K562 (cell line): Measurements from ENCODE around the gene TBC1D10A. TPM values are rescaled to one million over a fixed set of nuclear protein-coding genes. Genes with fewer than 3 reads are reported as not detected.

ENCODE experiments used
- ATAC-seq: fragments of 200-7000 bp; cut with Tn5 transposase; 3 replicates; pipeline ENCODE4 v1.9.1; 2020; ENCODE audit warnings: moderate library complexity
- BruUV-seq: library from RNA; stranded (reverse); fragments of 400-500 nt; replicated peaks from 2 replicates; lab custom pipeline; 2021; lab: Mats Ljungman, UMichigan
- CTCF ChIA-PET: fragments of 300-600 bp; formaldehyde crosslinking; extraction: SDS; loops from one replicate; lab custom pipeline; 2021; ENCODE audit warnings: low intra/inter-chr PET ratio; lab: Yijun Ruan, JAX
- POLR2A ChIA-PET: fragments of 300-600, 350-650 bp; sonication (Branson Sonifier 250); formaldehyde crosslinking; extraction: SDS; loops from one replicate; lab custom pipeline; 2021; ENCODE audit warnings: antibody characterized with exemption, inconsistent platforms; lab: Yijun Ruan, JAX
- DNase-seq, 4 experiments: peaks; one replicate each; pipeline versions ENCODE4 v3.0.0 to v3.0.0-alpha.2; 2011 to 2018; ENCODE audit warnings: low spot score in 3 of 4, mixed read lengths in 3 of 4; ENCODE audit errors: extremely low read depth in 1 of 4
- FAIRE-seq: peaks from 2 replicates; lab custom pipeline; 2011; peaks lifted over from hg19 to GRCh38; lab: Jason Lieb, UNC
- H2AFZ ChIP-seq: 2 replicates; pipeline ENCODE4 v1.6.0; 2011; ENCODE audit warnings: low read depth, low read length, control low read depth, inconsistent platforms
- H3K27ac ChIP-seq: fragments of 200-600 bp; 3 replicates; pipeline ENCODE4 v1.8.0; 2011; ENCODE audit warnings: low read depth, mild to moderate bottlenecking, control low read depth, inconsistent platforms, low read length, moderate library complexity, mixed read lengths; ENCODE audit errors: extremely low read depth
- H3K27me3 ChIP-seq, 2 experiments: fragments of 300-600 bp in 1 of 2; 2 replicates in 1 of 2; 3 replicates in 1 of 2; pipeline versions ENCODE4 v1.6.0 to v1.8.0; 2011; ENCODE audit warnings: inconsistent platforms in 2 of 2, low read length in 2 of 2, mild to moderate bottlenecking in 1 of 2, mixed read lengths in 1 of 2, moderate library complexity in 1 of 2; ENCODE audit not compliant: control insufficient read depth in 2 of 2, insufficient read depth in 2 of 2
- H3K36me3 ChIP-seq: fragments of 300-600 bp; 3 replicates; pipeline ENCODE4 v1.8.0; 2011; ENCODE audit warnings: mild to moderate bottlenecking, low read length, inconsistent platforms; ENCODE audit not compliant: control insufficient read depth, insufficient read depth
- H3K4me1 ChIP-seq, 2 experiments: fragments of 200-600 bp in 1 of 2; replicated peaks in 1 of 2; 2 replicates in 1 of 2; 3 replicates in 1 of 2; pipeline versions ENCODE4 v1.5.1 to v1.8.0; 2011; ENCODE audit warnings: inconsistent platforms in 2 of 2, low read length in 2 of 2, mild to moderate bottlenecking in 1 of 2, mixed read lengths in 1 of 2, moderate library complexity in 1 of 2; ENCODE audit not compliant: control insufficient read depth in 2 of 2, insufficient read depth in 2 of 2
- H3K4me2 ChIP-seq: 2 replicates; pipeline ENCODE4 v1.6.1; 2011; ENCODE audit warnings: low read length, control low read depth, inconsistent platforms, mixed read lengths; ENCODE audit not compliant: insufficient read depth
- H3K4me3 ChIP-seq: fragments of 200-600 bp; sonication (generic), shearing (Covaris generic); 2 replicates; pipeline ENCODE4 v1.5.1; 2016; ENCODE audit warnings: control low read depth, inconsistent platforms
- H3K79me2 ChIP-seq: fragments of 200-600 bp; 3 replicates; pipeline ENCODE4 v1.8.0; 2011; ENCODE audit warnings: low read length, inconsistent platforms; ENCODE audit not compliant: control insufficient read depth, insufficient read depth
- H3K9ac ChIP-seq, 2 experiments: 2 replicates each; pipeline versions ENCODE4 v1.6.0 to v1.6.1; 2011; ENCODE audit warnings: low read depth in 2 of 2, low read length in 2 of 2, control low read depth in 1 of 2, inconsistent platforms in 1 of 2, mild to moderate bottlenecking in 1 of 2, mixed read lengths in 1 of 2; ENCODE audit not compliant: insufficient read depth in 1 of 2
- H3K9me1 ChIP-seq: one replicate; pipeline ENCODE4 v1.6.0; 2011; ENCODE audit warnings: inconsistent platforms, mild to moderate bottlenecking, low read length, moderate library complexity; ENCODE audit not compliant: control insufficient read depth, insufficient read depth
- H3K9me3 ChIP-seq: replicated peaks from 2 replicates; pipeline ENCODE4 v1.5.1; 2011; ENCODE audit warnings: low read depth, low read length, inconsistent platforms; ENCODE audit not compliant: control insufficient read depth, insufficient read depth
- H4K20me1 ChIP-seq: replicated peaks from 2 replicates; pipeline ENCODE4 v1.6.1; 2011; ENCODE audit warnings: low read length, inconsistent platforms, mixed read lengths; ENCODE audit not compliant: control insufficient read depth, insufficient read depth
- EGR1 ChIP-seq: fragments of 450-650 bp; conservative IDR thresholded peaks from 2 replicates; pipeline ENCODE4 v1.6.1; 2017; ENCODE audit warnings: mild to moderate bottlenecking
- SIN3B ChIP-seq: fragments of 450-650 bp; IDR thresholded peaks from 2 replicates; pipeline ENCODE4 v1.6.1; 2017; ENCODE audit warnings: low read depth, mild to moderate bottlenecking, moderate library complexity
- TBL1XR1 ChIP-seq, 2 experiments: IDR thresholded peaks; 2 replicates each; pipeline ENCODE4 v1.6.1; 2012; ENCODE audit warnings: improper control_type of control experiment in 2 of 2, low read length in 2 of 2, mild to moderate bottlenecking in 1 of 2
- ZBTB7A ChIP-seq: IDR thresholded peaks from 2 replicates; pipeline ENCODE4 v1.6.1; 2011; ENCODE audit warnings: low read depth, mild to moderate bottlenecking, low read length, moderate library complexity, borderline replicate concordance; ENCODE audit not compliant: control insufficient read depth
- WGBS: fragments of 100-300 bp; shearing (Covaris generic); methylation state at CpG from one replicate; pipeline ENCODE4 v1.1.6; 2016; ENCODE audit warnings: low coverage, mixed read lengths; ENCODE audit not compliant: insufficient coverage; ENCODE audit errors: missing lambda C conversion rate; 5-methylcytosine and 5-hydroxymethylcytosine counted together
- in situ Hi-C: fragments of 300-500 bp; cut with MboI; formaldehyde crosslinking; loops from 4 replicates; pipeline ENCODE4 v1.15.0; 2018; ENCODE audit warnings: inconsistent platforms, mixed read lengths
- intact Hi-C: fragments of 100-400 bp; cut with micrococcal nuclease; formaldehyde crosslinking; loops from 2 replicates; pipeline ENCODE4 v1.14.2; 2022
- polyA plus RNA-seq, 8 experiments: library from polyadenylated mRNA; depleted of rRNA in 4 of 8; stranded (reverse) in 5 of 8; unstranded in 3 of 8; fragments of >200 nt; fragmentation: Nextera tagmentation in 2 of 8; fragmentation: Illumina TruSeq in 1 of 8; extraction: Ambion mirVana in 2 of 8; extraction: Trizol in 1 of 8; gene quantifications; 2 replicates each; pipeline versions ENCODE4 v1.2.1 to v1.2.3, GENCODE V29; 2011 to 2014; ENCODE audit warnings: inconsistent platforms in 1 of 8, missing spikeins in 1 of 8
- total RNA-seq, 7 experiments: library from RNA; depleted of rRNA in 6 of 7; stranded (reverse); fragments of >200 nt in 6 of 7; fragmentation: Illumina TruSeq in 2 of 7; extraction: Trizol in 2 of 7; gene quantifications; 2 replicates each; pipeline versions ENCODE4 v1.2.1 to v1.2.3, GENCODE V29; 2011 to 2021; ENCODE audit warnings: low replicate concordance in 1 of 7
- TF ChIP-seq, protein P1 (sequence below): fragments of 450-650 bp; IDR thresholded peaks from 2 replicates; pipeline ENCODE4 v1.6.1; 2018; ENCODE audit not compliant: partially characterized antibody

The TBC1D10A gene
- total and polyA plus RNA-seq, 9 of the 15 experiments (the other 6 are each of a cell fraction or from before 2014, with no cell fraction given) = 0.13 to 10.4 (median 4.6) TPM

DNA sequence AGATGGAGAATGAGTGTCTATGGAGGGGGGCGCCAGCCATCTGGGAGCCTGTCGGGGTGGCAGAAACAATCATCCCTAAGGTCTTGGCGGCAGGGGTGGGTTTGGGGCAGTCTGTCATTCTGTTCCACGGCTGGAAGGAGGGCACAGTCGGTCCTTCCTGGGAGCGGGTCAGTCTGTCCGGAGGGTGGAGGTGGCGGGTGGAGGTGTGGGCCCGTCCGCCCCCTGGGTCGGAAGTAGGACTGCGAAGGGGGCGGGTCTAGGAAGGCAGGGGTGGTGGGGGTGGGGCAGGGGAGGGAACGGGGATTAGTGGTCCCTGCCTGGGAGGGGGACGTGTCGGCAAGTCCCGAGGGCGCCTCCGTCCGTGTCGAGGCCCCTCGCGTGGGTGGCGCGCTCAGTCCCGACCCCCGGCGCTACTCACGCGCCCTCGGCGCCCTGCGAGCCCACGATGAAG, 461 bp downstream of the TBC1D10A start:
- Histone ChIP-seq H3K27me3 (no peaks in the 10 kb centered on the region), H3K9me3 (no peaks in the 10 kb centered on the region), H3K4me1 (peaks cover 24 to 28% of the 10 kb centered on the region in 2 experiments; a peak in 4 of 5 replicates), H3K9ac (peak overlapping the region; percentile 44 to 91; a peak in 3 of 4 replicates), H3K9me1 (no peaks in the 10 kb centered on the region), H3K36me3 (peaks cover 13% of the 10 kb centered on the region; the same call in 1 of the 3 replicates), H4K20me1 (no peaks in the 10 kb centered on the region), H3K79me2 (peaks cover 11% of the 10 kb centered on the region), H2AFZ (peak overlapping the region; percentile 80), H3K4me2 (peak overlapping the region; percentile 66), H3K4me3 (peak overlapping the region; percentile 69), H3K27ac (peak overlapping the region; percentile 62; the same call in 2 of the 3 replicates)
- ChIA-PET CTCF (interaction anchor here (1.2 kb wide), 1 partner anchor 63 kb away, joined by 3 read pairs; no protein-coding TSS in a partner anchor), POLR2A (interaction anchor here (0.6 to 1.8 kb wide), 4 partner anchors 9 to 185 kb away, joined by 3 to 7 read pairs (median 3); partner anchors contain the start of genes CCDC157 and SF3A1)
- 0% methylated on average over 2 of the region's 34 CpGs for WGBS
- in situ Hi-C loops = no loop called here
- no TSS peak for BruUV-seq
- FAIRE-seq (no peak), ATAC-seq (peak; percentile 75), DNase-seq (peak; percentile 48 to 82 (median 74))
- TF ChIP-seq ZBTB7A (peak; percentile 26; the same call in 1 of the 2 replicates), SIN3B (no peak), EGR1 (peak; percentile 4; the same call in 1 of the 2 replicates), TBL1XR1 (IDR thresholded peaks at IDR 0.05; ENCODE audit: low read length in 2 of 2) (no peak)
- TF ChIP-seq, protein P1, sequence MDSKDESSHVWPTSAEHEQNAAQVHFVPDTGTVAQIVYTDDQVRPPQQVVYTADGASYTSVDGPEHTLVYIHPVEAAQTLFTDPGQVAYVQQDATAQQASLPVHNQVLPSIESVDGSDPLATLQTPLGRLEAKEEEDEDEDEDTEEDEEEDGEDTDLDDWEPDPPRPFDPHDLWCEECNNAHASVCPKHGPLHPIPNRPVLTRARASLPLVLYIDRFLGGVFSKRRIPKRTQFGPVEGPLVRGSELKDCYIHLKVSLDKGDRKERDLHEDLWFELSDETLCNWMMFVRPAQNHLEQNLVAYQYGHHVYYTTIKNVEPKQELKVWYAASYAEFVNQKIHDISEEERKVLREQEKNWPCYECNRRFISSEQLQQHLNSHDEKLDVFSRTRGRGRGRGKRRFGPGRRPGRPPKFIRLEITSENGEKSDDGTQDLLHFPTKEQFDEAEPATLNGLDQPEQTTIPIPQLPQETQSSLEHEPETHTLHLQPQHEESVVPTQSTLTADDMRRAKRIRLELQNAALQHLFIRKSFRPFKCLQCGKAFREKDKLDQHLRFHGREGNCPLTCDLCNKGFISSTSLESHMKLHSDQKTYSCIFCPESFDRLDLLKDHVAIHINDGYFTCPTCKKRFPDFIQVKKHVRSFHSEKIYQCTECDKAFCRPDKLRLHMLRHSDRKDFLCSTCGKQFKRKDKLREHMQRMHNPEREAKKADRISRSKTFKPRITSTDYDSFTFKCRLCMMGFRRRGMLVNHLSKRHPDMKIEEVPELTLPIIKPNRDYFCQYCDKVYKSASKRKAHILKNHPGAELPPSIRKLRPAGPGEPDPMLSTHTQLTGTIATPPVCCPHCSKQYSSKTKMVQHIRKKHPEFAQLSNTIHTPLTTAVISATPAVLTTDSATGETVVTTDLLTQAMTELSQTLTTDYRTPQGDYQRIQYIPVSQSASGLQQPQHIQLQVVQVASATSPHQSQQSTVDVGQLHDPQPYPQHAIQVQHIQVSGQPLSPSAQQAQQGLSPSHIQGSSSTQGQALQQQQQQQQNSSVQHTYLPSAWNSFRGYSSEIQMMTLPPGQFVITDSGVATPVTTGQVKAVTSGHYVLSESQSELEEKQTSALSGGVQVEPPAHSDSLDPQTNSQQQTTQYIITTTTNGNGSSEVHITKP = peak; percentile 87
- intact Hi-C loops = loop anchor here (2.0 kb wide), 1 partner anchor 37 kb away; the partner anchor contains the start of gene CASTOR1
